ENCODE measurements around the gene KIAA1328. TPM values are rescaled to one million over a fixed set of nuclear protein-coding genes. Genes with fewer than 3 reads are reported as not detected.

The KIAA1328 gene
- total RNA-seq, 4 donors from 2014 or later = 11.3 to 26.1 (median 15.3) TPM

- ATAC-seq = no peak
- Histone ChIP-seq H3K27ac (no peak overlapping the region), H3K27me3 (no peaks in the 10 kb centered on the region), H3K36me3 (no peaks in the 10 kb centered on the region), H3K4me1 (no peaks in the 10 kb centered on the region), H3K4me3 (no peak overlapping the region), H3K9me3 (peaks cover 0 to 31% (median 0%) of the 10 kb centered on the region in 3 donors)
- no peak for TF ChIP-seq EP300 (IDR thresholded peaks at IDR 0.05)
- no peak for TF ChIP-seq POLR2A (IDR thresholded peaks at IDR 0.05)
- TF ChIP-seq POLR2AphosphoS5 (IDR thresholded peaks at IDR 0.05) = no peak
- no peak for TF ChIP-seq CTCF (IDR thresholded peaks at IDR 0.05)
Observed at GRCh38 chr18:37012452-37012851, 183.5 kb downstream of the KIAA1328 start.

- Histone ChIP-seq H3K9me3 (peaks cover 0 to 45% (median 0%) of the 10 kb centered on the region in 3 donors), H3K27ac (no peak overlapping the region), H3K27me3 (no peaks in the 10 kb centered on the region), H3K36me3 (peaks cover 0 to 13% of the 10 kb centered on the region in 2 donors), H3K4me1 (no peaks in the 10 kb centered on the region), H3K4me3 (no peak overlapping the region)
- TF ChIP-seq POLR2A (IDR thresholded peaks at IDR 0.05) (no peak), POLR2AphosphoS5 (IDR thresholded peaks at IDR 0.05) (no peak), EP300 (IDR thresholded peaks at IDR 0.05) (no peak), CTCF (IDR thresholded peaks at IDR 0.05) (no peak)
- WGBS, 2 donors (ENCODE audit: low coverage in 1 of 2) = 88% methylated on average over 3 of the region's 7 CpGs; no CpG with 5 or more reads in 1 of the 2 donors
- ATAC-seq = no peak
Observed at GRCh38 chr18:37019157-37019827, 190.4 kb downstream of the KIAA1328 start.

GRCh38 chr18:37033419-37033818 lies 204.5 kb downstream of the KIAA1328 start:
- no peak overlapping the region for H3K27ac ChIP-seq
- peaks cover 0 to 10% (median 0%) of the 10 kb centered on the region in 3 donors for H3K9me3 ChIP-seq
- no peaks in the 10 kb centered on the region for H3K4me1 ChIP-seq
- ATAC-seq = no peak
- no peaks in the 10 kb centered on the region for H3K27me3 ChIP-seq
- H3K4me3 ChIP-seq = no peak overlapping the region
- 81 to 84% methylated on average over 2 of the region's 2 CpGs for WGBS, 2 donors (ENCODE audit: low coverage in 1 of 2)
- peaks cover 0 to 15% of the 10 kb centered on the region in 2 donors for H3K36me3 ChIP-seq
- no peak for TF ChIP-seq EP300 (IDR thresholded peaks at IDR 0.05)
- TF ChIP-seq POLR2A (IDR thresholded peaks at IDR 0.05) = no peak
- no peak for TF ChIP-seq POLR2AphosphoS5 (IDR thresholded peaks at IDR 0.05)
- no peak for TF ChIP-seq CTCF (IDR thresholded peaks at IDR 0.05)

- Histone ChIP-seq H3K27ac (no peak overlapping the region), H3K27me3 (no peaks in the 10 kb centered on the region), H3K36me3 (peaks cover 0 to 11% of the 10 kb centered on the region in 2 donors), H3K4me3 (no peak overlapping the region), H3K9me3 (peaks cover 0 to 32% (median 0%) of the 10 kb centered on the region in 3 donors), H3K4me1 (no peaks in the 10 kb centered on the region)
- no peak for TF ChIP-seq EP300 (IDR thresholded peaks at IDR 0.05)
- no peak for TF ChIP-seq CTCF (IDR thresholded peaks at IDR 0.05)
- TF ChIP-seq POLR2AphosphoS5 (IDR thresholded peaks at IDR 0.05) = no peak
- WGBS, 2 donors (ENCODE audit: low coverage in 1 of 2) = 93 to 100% methylated on average over 2 of the region's 2 CpGs
- ATAC-seq = no peak
Observed at GRCh38 chr18:37042381-37042780, 213.5 kb downstream of the KIAA1328 start.

GRCh38 chr18:37055137-37055802 lies 226.3 kb downstream of the KIAA1328 start:
- no peak for ATAC-seq
- no peak overlapping the region for H3K4me3 ChIP-seq
- no peaks in the 10 kb centered on the region for H3K36me3 ChIP-seq
- H3K27me3 ChIP-seq = no peaks in the 10 kb centered on the region
- no peak overlapping the region for H3K27ac ChIP-seq
- WGBS, 2 donors (ENCODE audit: low coverage in 1 of 2) = 61 to 68% methylated on average over 3 of the region's 3 CpGs
- TF ChIP-seq POLR2A (IDR thresholded peaks at IDR 0.05) (no peak), CTCF (IDR thresholded peaks at IDR 0.05) (no peak), POLR2AphosphoS5 (IDR thresholded peaks at IDR 0.05) (no peak), EP300 (IDR thresholded peaks at IDR 0.05) (no peak)
- H3K9me3 ChIP-seq = no peaks in the 10 kb centered on the region
- H3K4me1 ChIP-seq = no peaks in the 10 kb centered on the region
